Lung (tissue), 12 donors: ENCODE results near the gene SH3GL1. TPM values are rescaled to one million over a fixed set of nuclear protein-coding genes. Genes with fewer than 3 reads are reported as not detected.
A peak's percentile ranks its signal among the peaks of the same experiment; 100 is the strongest.

Experiments
- ATAC-seq: fragments of 200-7000 bp; cut with Tn5 transposase; one replicate; pipeline ENCODE4 v1.9.1; 2020; ENCODE audit warnings: moderate number of reproducible peaks; ENCODE audit not compliant: insufficient read depth, low FRiP score
- DNase-seq, 3 donors: peaks; one replicate each; pipeline ENCODE4 v3.0.0-alpha.2; 2013 to 2017
- H3K27ac ChIP-seq, 2 donors: one replicate each; pipeline ENCODE4 v1.5.1; 2013; ENCODE audit warnings: mild to moderate bottlenecking in 2 of 2, moderate library complexity in 2 of 2, control low read depth in 1 of 2, inconsistent platforms in 1 of 2, low read depth in 1 of 2, low read length in 1 of 2
- H3K27me3 ChIP-seq, 3 donors: one replicate each; pipeline ENCODE4 v1.5.1; 2013; ENCODE audit warnings: low read length in 2 of 3; ENCODE audit not compliant: control insufficient read depth in 3 of 3, insufficient read depth in 3 of 3
- H3K36me3 ChIP-seq, 4 donors: one replicate each; pipeline ENCODE4 v1.5.1; 2013; ENCODE audit warnings: low read length in 4 of 4, mild to moderate bottlenecking in 1 of 4, moderate library complexity in 1 of 4; ENCODE audit not compliant: control insufficient read depth in 4 of 4, insufficient read depth in 4 of 4
- H3K4me1 ChIP-seq, 5 donors: one replicate each; pipeline ENCODE4 v1.5.1; 2013; ENCODE audit warnings: low read length in 5 of 5, mild to moderate bottlenecking in 2 of 5, moderate library complexity in 1 of 5; ENCODE audit not compliant: control insufficient read depth in 5 of 5, insufficient read depth in 5 of 5
- H3K4me3 ChIP-seq: one replicate; pipeline ENCODE4 v1.5.1; 2013; ENCODE audit warnings: mild to moderate bottlenecking, control low read depth, moderate library complexity
- H3K9ac ChIP-seq, 2 donors: one replicate each; pipeline ENCODE4 v1.5.1; 2013; ENCODE audit warnings: low read length in 2 of 2, control low read depth in 1 of 2; ENCODE audit not compliant: insufficient read depth in 1 of 2
- H3K9me3 ChIP-seq, 4 donors: one replicate each; pipeline ENCODE4 v1.5.1; 2013; ENCODE audit warnings: low read length in 3 of 4, mild to moderate bottlenecking in 1 of 4, moderate library complexity in 1 of 4; ENCODE audit not compliant: control insufficient read depth in 4 of 4, insufficient read depth in 3 of 4
- WGBS, 2 donors: extraction: QIAGEN DNeasy Blood & Tissue Kit; methylation state at CpG; one replicate each; pipeline ENCODE4 v1.1.7; 2013; 5-methylcytosine and 5-hydroxymethylcytosine counted together
- polyA plus RNA-seq, 2 donors: library from polyadenylated mRNA; stranded (reverse); fragments of 200-250 nt; gene quantifications; one replicate each; pipeline ENCODE4 v1.2.1, GENCODE V29; 2013
- total RNA-seq, 2 donors: library from RNA; depleted of rRNA in 1 of 2; stranded (reverse); fragments of >200 nt in 1 of 2; gene quantifications; one replicate each; pipeline ENCODE4 v1.2.1, GENCODE V29; 2014 to 2021
- TF ChIP-seq, protein P1 (sequence below): IDR thresholded peaks from 2 replicates; pipeline ENCODE4 v1.5.1; 2012; ENCODE audit warnings: mild to moderate bottlenecking; ENCODE audit errors: control extremely low read depth, extremely low read depth
- donor health status: control.
- donor health status: control.
- donor health status: Bipolar disorder and iron deficiency.
- donor health status: healthy.
- donor health status: DM: yes; HTN: yes; CAD: no.

Gene SH3GL1
- total and polyA plus RNA-seq, 4 donors: 30.6 to 68.6 (median 59.2) TPM

DNA sequence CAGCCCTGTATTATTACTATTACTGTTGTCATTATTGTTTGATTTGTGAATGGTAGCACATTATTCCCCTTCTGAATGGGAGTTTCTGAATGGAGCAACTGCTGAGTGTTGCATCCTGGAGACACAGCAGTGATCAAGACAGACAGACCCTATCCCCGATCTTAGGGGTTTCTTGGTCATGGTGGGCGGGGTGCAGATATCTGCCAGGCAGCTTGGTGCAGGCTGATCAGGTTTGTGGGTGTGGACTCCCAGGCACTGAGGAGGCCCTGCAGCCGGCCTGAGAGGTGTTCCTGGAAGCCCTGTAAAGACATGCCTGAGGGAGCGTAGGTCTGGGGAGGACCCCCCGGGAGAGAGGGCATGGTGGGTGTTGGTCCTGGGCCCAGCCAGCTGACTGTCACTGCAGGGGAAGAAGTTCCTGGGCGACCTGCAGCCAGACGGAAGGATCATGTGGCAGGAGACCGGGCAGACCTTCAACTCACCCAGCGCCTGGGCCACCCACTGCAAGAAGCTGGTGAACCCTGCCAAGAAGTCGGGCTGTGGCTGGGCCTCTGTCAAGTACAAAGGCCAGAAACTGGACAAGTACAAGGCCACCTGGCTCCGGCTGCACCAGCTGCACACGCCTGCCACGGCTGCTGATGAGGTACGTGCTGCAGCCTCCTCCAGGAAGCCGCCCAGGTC lies 54.9 kb downstream of the SH3GL1 start:
- Histone ChIP-seq H3K27me3 (no peaks in the 10 kb centered on the region), H3K9me3 (no peaks in the 10 kb centered on the region), H3K36me3 (peaks cover 0 to 8% (median 8%) of the 10 kb centered on the region in 4 donors), H3K4me1 (peaks cover 0 to 12% (median 5%) of the 10 kb centered on the region in 5 donors), H3K4me3 (no peak overlapping the region), H3K9ac (no peak overlapping the region), H3K27ac (no peak overlapping the region)
- ATAC-seq (no peak), DNase-seq (no peak)
- 92 to 93% methylated on average over 15 of the region's 15 CpGs for WGBS, 2 donors
- TF ChIP-seq, protein P1, sequence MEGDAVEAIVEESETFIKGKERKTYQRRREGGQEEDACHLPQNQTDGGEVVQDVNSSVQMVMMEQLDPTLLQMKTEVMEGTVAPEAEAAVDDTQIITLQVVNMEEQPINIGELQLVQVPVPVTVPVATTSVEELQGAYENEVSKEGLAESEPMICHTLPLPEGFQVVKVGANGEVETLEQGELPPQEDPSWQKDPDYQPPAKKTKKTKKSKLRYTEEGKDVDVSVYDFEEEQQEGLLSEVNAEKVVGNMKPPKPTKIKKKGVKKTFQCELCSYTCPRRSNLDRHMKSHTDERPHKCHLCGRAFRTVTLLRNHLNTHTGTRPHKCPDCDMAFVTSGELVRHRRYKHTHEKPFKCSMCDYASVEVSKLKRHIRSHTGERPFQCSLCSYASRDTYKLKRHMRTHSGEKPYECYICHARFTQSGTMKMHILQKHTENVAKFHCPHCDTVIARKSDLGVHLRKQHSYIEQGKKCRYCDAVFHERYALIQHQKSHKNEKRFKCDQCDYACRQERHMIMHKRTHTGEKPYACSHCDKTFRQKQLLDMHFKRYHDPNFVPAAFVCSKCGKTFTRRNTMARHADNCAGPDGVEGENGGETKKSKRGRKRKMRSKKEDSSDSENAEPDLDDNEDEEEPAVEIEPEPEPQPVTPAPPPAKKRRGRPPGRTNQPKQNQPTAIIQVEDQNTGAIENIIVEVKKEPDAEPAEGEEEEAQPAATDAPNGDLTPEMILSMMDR: no peak

- 4 to 7% methylated on average over 71 to 101 of the region's 101 CpGs for WGBS, 2 donors
- peaks cover 0 to 8% (median 6%) of the 10 kb centered on the region in 4 donors for H3K36me3 ChIP-seq
- peaks cover 0 to 12% (median 5%) of the 10 kb centered on the region in 5 donors for H3K4me1 ChIP-seq
- TF ChIP-seq, protein P1: no peak
- peak; percentile 77 for ATAC-seq
- H3K4me3 ChIP-seq: peak within 1 kb of the TSS; percentile 55
- H3K27ac ChIP-seq: peak within 1 kb of the TSS; percentile 92 to 96
- peak within 1 kb of the TSS; percentile 90 to 91 for H3K9ac ChIP-seq
- H3K27me3 ChIP-seq: no peaks in the 10 kb centered on the region
- peak; percentile 91 to 92 (median 92) for DNase-seq
- no peaks in the 10 kb centered on the region for H3K9me3 ChIP-seq
These were observed 56.7 kb downstream of the SH3GL1 start, which contains the start of gene MPND for GRCh38 chr19:4343370-4344307. TSS of gene MPND (plus strand) at chr19:4343562. CDS start at chr19:4343594, 32 bp downstream.

DNA sequence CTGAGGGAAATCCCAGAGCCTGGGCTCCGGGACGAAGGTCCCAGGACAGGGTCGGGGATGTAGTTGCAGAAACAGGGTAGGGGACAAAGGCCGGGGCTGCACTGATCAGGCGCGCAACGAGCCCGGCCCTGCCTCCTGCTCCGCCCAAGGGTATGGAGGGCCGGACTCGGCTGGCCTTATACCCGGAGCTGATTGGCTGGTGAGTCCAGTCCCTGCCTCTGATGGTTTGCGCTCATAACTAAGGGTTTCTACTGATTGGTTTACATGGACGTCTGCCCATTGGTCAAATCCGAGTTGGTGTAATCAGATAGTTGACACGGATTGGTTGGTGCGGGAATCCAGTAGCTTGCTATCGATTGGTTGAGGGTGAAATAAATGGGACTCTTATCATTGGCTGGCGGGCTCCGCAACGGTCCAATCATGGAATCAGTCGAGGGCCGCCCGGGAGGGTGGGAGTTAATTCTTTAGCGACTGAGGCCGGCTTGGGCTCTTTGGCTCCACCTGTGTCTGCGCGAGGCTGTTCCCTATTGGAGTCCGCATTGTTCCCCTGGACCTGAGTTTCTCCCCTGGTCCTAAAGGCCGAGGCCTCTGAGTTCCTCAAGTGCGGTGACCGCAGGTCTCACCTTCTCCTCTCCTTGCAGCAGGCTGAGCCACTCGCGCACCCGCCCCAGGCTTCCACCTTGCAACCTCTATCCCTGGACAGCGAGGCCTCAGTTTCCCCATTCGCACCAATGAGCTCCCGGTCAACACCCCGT lies 57.6 kb downstream of the SH3GL1 start:
- peak overlapping the region; percentile 90 to 91 for H3K9ac ChIP-seq
- no peaks in the 10 kb centered on the region for H3K27me3 ChIP-seq
- H3K4me1 ChIP-seq: peaks cover 0 to 17% (median 5%) of the 10 kb centered on the region in 5 donors
- DNase-seq (peak; percentile 99 to 100 (median 100)), ATAC-seq (peak; percentile 93)
- WGBS, 2 donors: 0% methylated on average over 39 of the region's 39 CpGs
- peak overlapping the region; percentile 92 to 96 for H3K27ac ChIP-seq
- TF ChIP-seq, protein P1: no peak
- H3K36me3 ChIP-seq: peaks cover 0 to 8% (median 6%) of the 10 kb centered on the region in 4 donors
- no peaks in the 10 kb centered on the region for H3K9me3 ChIP-seq
- H3K4me3 ChIP-seq: peak overlapping the region; percentile 55
